Ecto neural progenitor cell (in vitro differentiated cells): ENCODE results near the gene TRAPPC12.
"Not testable (repeated sequence)": the region's sequence is repeated elsewhere in the genome, so short reads cannot be mapped to it uniquely, and the experiment has no call there.

ENCODE experiments used
- DNase-seq: peaks from one replicate; pipeline ENCODE4 v3.0.0-alpha.2; 2018; ENCODE audit warnings: low spot score

TRAPPC12 gene

GRCh38 chr2:3379647-3380534, at the start of gene TRAPPC12:
TRAPPC12 (plus strand) TSS chr2:3379694; CDS start chr2:3387624, 7,930 bp downstream.
- DNase-seq, result peak; percentile 93

DNA sequence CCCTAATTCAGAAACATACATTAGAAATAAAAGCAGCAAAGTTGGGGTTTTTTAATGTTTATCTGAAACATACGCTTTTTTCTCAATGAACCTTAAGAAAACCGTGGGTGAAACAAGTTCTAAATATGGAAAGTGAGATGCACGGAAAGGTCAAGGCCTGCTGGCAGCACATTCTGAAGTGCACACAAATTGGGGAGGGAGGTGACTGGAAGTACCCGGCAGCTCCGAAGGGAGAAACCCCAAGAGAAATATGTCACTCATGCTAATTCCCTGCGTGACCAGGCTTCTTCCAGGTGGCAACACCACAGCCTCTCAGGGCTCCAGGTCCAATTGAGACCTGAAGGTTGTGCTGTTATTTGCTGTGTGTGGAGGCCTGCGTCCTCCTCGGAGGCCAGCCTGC, 47.4 kb upstream of the TRAPPC12 start:
- DNase-seq, result no peak

DNA sequence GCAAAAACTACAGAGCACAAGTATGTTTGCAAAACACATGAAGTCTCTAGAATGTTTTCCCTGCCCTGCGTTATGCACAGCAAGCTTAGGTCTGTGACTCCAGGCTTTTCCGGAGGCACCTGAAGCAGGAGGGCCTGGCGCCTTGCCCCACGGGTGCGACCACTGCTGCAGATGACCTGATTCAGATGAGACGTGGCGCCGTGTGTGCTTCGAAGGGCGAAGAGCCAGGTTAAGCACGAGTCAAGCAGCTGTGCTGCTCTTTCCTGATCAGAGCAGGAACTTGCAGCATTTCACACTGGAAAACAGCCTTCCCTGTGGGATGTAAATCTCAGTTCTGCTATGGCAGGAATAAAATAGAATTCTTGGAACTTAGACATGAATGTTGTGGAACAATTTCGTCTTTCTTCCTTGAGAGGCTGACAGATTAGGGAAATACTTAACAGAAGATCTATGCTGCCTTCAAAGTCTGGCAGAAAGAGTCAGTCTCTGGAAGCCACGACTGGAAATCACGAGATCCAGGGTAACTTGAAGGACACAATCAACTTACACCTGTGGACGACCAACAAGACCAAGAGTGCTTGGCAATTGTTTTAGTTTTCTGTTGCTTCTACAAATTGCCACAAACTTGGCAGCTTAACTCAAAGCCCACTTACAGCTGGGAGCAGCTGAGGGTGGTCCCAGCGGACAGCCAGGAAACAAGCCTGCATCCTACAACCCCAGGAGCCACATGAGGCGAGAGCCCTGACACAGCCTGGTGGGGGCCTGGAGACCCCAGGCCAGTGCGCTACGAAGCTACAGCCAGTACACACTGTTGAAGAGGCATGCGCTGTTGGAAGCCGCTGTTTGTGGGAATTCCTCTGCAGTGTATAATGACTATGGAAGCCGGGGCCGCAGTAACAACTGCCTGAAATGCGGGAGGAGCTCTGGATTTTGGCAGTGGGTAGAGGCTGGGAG, 44.8 kb upstream of the TRAPPC12 start:
- no peak for DNase-seq

GRCh38 chr2:3336844-3337243, 42.6 kb upstream of the TRAPPC12 start:
- no peak for DNase-seq

- no peak for DNase-seq
Observed at GRCh38 chr2:3338340-3338739, 41.2 kb upstream of the TRAPPC12 start.

DNA sequence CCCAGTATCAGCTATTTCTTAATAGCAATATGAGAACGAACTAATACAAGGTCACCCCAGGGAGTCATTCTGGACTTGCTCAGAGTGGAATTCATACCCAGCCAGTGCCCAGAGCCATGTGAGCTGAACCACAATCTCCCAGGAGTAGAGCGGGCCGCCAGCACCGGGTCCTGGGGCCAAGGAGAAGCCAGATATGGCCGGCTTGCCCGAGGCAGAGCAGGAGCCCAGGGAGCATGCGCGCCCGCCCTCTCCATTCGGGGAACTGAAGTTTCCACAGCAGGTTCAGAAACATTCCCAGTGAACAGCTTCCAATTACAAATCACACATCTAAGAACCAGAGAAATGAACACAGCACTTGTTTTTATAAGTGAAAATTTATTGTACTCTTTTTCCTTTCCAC, 39.4 kb upstream of the TRAPPC12 start:
- DNase-seq, result no peak

DNA sequence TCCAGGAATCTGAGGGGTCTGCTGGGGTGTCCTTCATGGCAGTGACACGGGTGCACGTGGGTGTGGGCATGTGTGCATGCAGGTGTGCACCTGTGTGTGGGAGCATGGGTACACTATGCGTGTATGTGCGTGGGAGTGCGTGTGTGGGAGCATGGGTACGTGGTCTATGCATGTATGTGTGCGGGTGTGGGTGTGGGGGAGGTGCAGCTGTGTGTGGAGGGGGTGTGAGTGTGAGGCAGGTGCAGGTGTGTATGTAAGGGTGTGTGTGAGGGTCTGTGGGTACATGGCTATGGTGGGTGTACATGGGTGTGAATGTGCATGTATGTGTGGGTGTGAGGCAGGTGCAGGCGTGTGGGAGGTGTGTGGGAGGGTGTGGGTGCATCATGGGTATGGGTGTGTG, 38.2 kb upstream of the TRAPPC12 start:
- no peak for DNase-seq

DNA sequence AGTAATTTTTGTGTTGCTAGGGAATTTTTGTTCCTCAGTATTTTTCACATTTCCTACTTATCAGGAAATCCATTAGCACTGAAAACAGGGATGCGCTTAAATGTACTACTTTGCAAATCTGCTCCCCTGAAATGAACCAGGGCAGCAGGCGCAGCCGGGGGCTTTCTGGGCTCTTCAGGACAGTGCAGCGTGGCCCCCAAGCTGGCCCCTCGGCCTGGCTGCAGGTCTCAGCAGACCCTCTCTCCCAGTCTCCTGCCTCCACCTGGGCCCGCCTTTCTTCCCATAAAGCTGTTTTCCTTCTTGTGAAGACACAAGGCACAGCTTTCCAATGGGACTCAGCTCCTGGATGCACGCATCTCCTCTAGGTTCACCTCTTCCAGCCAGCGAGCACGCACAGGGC, 37.2 kb upstream of the TRAPPC12 start:
- DNase-seq, result no peak

- no peak for DNase-seq
Observed at GRCh38 chr2:3343012-3343411, 36.5 kb upstream of the TRAPPC12 start.

GRCh38 chr2:3344897-3345296, 34.6 kb upstream of the TRAPPC12 start:
- DNase-seq, result no peak

GRCh38 chr2:3345621-3346020, 33.9 kb upstream of the TRAPPC12 start:
- no peak for DNase-seq

DNA sequence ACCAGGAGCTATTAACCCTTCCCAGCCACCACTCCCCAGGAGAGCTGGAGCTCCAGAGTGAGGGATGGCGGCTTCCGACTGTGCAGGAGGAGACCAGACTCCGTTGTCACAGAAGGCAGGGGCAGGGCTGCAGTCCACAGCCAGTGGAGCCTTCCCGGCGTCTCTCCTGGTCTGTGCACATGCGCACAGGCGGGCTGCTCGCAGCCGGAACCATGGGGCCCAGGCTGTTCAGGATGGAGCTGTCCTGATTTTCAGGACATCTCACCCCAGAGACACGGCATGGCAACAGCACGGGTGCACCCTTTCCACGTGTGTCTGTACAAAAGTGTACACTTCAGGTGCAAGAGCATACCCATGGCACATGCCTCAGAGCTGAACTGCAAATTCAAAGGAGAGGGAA, 30.7 kb upstream of the TRAPPC12 start:
- no peak for DNase-seq

GRCh38 chr2:3349211-3349693, 30.2 kb upstream of the TRAPPC12 start:
- no peak for DNase-seq

DNA sequence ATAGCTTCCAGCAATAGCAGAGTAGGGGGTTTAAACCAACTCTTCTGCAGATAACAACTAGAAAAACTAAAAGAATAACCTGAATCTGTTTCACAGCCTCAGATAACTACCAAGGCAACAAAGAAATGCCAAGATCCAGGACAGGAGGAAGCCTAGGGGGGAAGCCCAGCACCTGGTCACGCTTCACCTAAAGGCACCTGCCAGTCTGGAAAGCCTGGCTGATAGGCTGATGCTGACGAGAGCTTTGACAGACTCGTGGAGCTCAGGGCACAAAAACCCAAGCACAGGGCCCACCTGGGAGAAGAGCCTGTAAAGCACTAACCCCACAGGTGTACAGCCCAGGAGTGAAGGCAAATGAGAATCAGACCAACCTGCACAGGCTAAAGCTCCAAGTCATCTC, 24.5 kb upstream of the TRAPPC12 start:
- no peak for DNase-seq

DNA sequence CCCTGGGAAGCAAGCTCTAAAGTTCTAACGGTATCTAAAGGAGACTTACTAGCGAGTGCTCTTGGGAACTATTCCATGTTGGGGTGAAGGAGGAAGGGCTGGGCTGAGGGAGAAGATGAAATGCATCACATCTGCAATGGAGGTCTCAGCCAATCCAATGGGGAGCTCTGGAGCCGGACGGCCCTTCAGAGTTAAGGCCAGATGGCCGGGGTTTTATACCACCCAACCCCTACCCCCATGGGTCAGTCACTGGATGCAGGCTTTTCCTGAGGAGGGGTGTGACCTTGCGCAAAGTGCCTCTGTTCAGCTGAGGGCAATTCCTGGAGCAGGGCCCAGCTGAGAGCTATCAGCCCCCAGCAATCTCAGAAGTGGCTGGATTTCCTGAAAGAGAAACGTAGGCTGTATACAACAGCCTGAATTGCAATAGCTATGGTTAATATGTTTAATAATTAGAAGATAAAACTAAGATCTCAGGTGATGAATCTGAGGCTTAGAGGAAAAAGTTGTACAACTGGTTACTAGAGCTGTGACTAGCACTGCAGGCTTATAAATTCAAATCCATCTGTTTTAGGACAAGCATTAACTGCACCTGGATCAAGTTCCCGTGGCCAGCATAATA, 23.4 kb upstream of the TRAPPC12 start:
- DNase-seq, result no peak

DNA sequence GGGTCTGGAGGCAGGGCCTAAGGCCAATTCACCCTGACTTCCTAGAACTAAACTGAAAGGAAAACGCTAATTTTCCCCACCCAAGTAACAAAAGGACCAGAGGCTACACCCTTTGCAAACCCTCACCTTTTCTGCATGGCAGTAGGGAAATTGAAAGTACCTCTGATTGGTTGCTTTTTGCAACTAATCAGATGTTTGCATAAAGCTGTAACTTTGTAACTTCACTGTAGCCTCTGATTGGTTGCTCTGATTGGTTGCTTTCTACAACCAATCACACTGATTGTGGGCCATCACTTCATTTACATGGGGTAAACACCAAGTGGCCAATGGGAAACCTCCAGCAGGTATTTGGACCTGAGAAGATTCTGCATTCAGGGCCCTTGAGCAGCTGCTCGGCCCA, 22.7 kb upstream of the TRAPPC12 start:
- DNase-seq, result no peak

- DNase-seq, result not testable (repeated sequence)
Observed at GRCh38 chr2:3357446-3357845, 22.0 kb upstream of the TRAPPC12 start.

- no peak for DNase-seq
Observed at GRCh38 chr2:3357926-3358325, 21.6 kb upstream of the TRAPPC12 start.

- DNase-seq, result no peak
Observed at GRCh38 chr2:3361518-3362389, 17.7 kb upstream of the TRAPPC12 start.

DNA sequence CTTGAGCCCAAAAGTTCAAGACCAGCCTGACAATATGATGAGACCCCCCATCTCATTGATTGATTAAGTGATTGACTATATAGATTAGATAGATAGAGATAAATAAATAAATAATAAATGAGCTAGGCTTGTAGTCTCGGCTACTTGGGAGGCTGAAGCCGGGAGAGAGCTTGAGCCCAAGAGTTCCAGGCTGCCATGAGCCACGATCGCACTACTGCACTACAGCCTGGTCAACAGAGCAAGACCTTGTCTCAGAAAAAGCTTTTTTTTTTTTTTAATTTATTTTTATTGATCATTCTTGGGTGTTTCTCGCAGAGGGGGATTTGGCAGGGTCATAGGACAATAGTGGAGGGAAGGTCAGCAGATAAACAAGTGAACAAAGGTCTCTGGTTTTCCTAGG, 14.3 kb upstream of the TRAPPC12 start:
- DNase-seq, result no peak

DNA sequence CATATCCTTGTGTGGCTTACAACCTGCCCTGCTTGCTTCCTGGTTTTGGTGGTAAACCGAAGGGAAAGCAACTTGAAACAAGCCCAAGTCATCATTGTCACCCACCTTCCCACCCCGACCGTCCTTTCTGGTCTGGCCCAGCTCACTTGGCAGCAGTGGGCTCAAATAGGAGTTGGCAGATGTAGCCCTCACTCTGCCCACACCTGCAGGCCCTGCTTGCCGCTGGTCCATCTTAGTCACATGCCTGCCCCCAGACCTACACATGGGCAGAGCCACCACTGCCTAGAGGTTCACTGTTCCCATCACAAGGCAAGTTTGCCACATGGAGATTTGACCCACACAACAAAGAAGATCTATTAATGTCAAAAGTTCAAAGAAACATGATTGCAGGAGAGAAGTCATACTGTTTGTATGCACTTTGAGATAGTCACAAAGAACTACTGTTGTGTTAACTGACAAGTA, 11.2 kb upstream of the TRAPPC12 start:
- no peak for DNase-seq
